HG03432 (cell line): Measurements from ENCODE around the gene SRP14.
"Not testable (repeated sequence)": the region's sequence is repeated elsewhere in the genome, so short reads cannot be mapped to it uniquely, and the experiment has no call there.

Source experiments
- ATAC-seq: cut with Tn5 transposase; IDR thresholded peaks from one replicate; pipeline ENCODE4 v1.9.1; 2021; ENCODE audit warnings: mild to moderate bottlenecking, moderate library complexity; ENCODE audit not compliant: unreplicated experiment

SRP14 gene

GRCh38 chr15:40038638-40039543 is at the start of gene SRP14:
Gene SRP14, minus strand, starts transcription at chr15:40039181. Its CDS starts 65 bp downstream, at chr15:40039116.
- ATAC-seq = peak; percentile 96

GRCh38 chr15:40087991-40088928 is 49.3 kb upstream of the SRP14 start:
- no peak for ATAC-seq

GRCh38 chr15:40087068-40087810 is 48.3 kb upstream of the SRP14 start:
- ATAC-seq = no peak

- no peak for ATAC-seq
These were observed 46.3 kb upstream of the SRP14 start for GRCh38 chr15:40085266-40085665.

- ATAC-seq = no peak
These were observed 45.7 kb upstream of the SRP14 start for GRCh38 chr15:40084650-40085049.

GRCh38 chr15:40082195-40082883 is 43.4 kb upstream of the SRP14 start:
- no peak for ATAC-seq

- no peak for ATAC-seq
These were observed 42.8 kb upstream of the SRP14 start for GRCh38 chr15:40081691-40082194.

- no peak for ATAC-seq
These were observed 41.9 kb upstream of the SRP14 start for GRCh38 chr15:40080847-40081246.

GRCh38 chr15:40080104-40080503 is 41.1 kb upstream of the SRP14 start:
- ATAC-seq = no peak

- ATAC-seq = no peak
These were observed 40.5 kb upstream of the SRP14 start for GRCh38 chr15:40079456-40079855.

GRCh38 chr15:40075298-40076044 is 36.5 kb upstream of the SRP14 start:
- no peak for ATAC-seq

- not testable (repeated sequence) for ATAC-seq
These were observed 35.7 kb upstream of the SRP14 start for GRCh38 chr15:40074656-40075055.

- not testable (repeated sequence) for ATAC-seq
These were observed 34.9 kb upstream of the SRP14 start for GRCh38 chr15:40073716-40074490.

GRCh38 chr15:40072216-40072990 is 33.4 kb upstream of the SRP14 start:
- ATAC-seq = no peak

- no peak for ATAC-seq
These were observed 31.7 kb upstream of the SRP14 start for GRCh38 chr15:40070608-40071218.

GRCh38 chr15:40070166-40070557 is 31.2 kb upstream of the SRP14 start:
- ATAC-seq = peak; percentile 21
